ENCODE results near the gene EXOSC10. TPM values are rescaled to one million over a fixed set of nuclear protein-coding genes. Genes with fewer than 3 reads are reported as not detected.
"Not testable (repeated sequence)": the region's sequence is repeated elsewhere in the genome, so short reads cannot be mapped to it uniquely, and the experiment has no call there.

Gene EXOSC10
- total RNA-seq, 3 donors from 2014 or later: 47.1 to 52.9 (median 50.7) TPM

DNA sequence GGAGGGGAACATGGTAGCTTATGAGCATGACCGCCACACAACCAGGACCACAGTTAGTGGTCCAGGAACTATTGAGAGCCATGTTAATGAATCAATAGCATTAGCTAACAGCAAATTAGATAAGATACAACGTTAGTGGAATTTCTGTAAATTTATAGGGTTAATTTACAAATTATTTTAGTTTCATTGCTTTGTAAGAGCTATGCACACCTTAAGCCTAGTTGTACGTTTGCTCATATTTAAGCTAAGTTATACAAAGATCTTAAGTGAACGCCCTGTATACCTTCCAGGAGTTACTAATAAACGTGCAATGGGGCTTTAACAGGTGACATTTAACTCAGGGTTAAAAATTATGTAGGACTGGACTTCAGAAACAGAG, 749 bp downstream of the EXOSC10 start:
- intact Hi-C loops (cut with DNase I, micrococcal nuclease): no loop called here
- Histone ChIP-seq H3K4me3 (peak overlapping the region; percentile 100), H3K9me3 (no peaks in the 10 kb centered on the region), H3K36me3 (ENCODE audit: low read depth) (peaks cover 18% of the 10 kb centered on the region), H3K4me1 (ENCODE audit: low read depth) (peaks cover 10% of the 10 kb centered on the region)
- no peak for TF ChIP-seq CTCF (IDR thresholded peaks at IDR 0.05)
- DNase-seq (no peak), ATAC-seq (no peak)

GRCh38 chr1:11083784-11084183, 15.9 kb downstream of the EXOSC10 start:
- ATAC-seq; H3K4me3 ChIP-seq; H3K4me1 ChIP-seq (ENCODE audit: low read depth); H3K9me3 ChIP-seq; intact Hi-C loops (cut with DNase I, micrococcal nuclease); DNase-seq: not testable (repeated sequence)
- H3K36me3 ChIP-seq (ENCODE audit: low read depth): peaks cover 10% of the 10 kb centered on the region

GRCh38 chr1:11080931-11081330, 18.7 kb downstream of the EXOSC10 start:
- DNase-seq (no peak), ATAC-seq (no peak)
- H3K4me1 ChIP-seq (ENCODE audit: low read depth): no peaks in the 10 kb centered on the region
- peaks cover 10% of the 10 kb centered on the region for H3K36me3 ChIP-seq (ENCODE audit: low read depth)
- no peak for TF ChIP-seq CTCF (IDR thresholded peaks at IDR 0.05)
- intact Hi-C loops (cut with DNase I, micrococcal nuclease): no loop called here
- H3K4me3 ChIP-seq: no peak overlapping the region
- no peaks in the 10 kb centered on the region for H3K9me3 ChIP-seq

DNA sequence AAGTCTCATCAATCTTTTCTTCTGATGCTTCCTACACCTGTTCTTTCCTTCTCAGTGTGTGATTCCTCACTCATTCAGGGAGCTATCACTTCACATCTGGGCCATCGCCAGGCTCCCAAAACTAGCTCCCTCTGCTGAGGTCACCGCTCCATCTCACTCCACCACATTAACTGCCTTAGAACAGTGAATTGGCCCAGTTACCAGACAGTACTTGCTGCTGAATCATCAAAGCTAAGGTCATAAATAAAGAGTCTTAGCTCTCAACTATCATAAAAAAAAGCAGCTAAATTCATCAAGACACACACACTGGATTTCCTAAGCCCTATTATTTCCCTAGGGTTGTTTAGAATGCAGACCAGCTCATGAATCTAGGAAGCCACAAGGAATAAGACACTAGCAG, 21.0 kb downstream of the EXOSC10 start:
- intact Hi-C loops (cut with DNase I, micrococcal nuclease): no loop called here
- H3K9me3 ChIP-seq: no peaks in the 10 kb centered on the region
- no peak overlapping the region for H3K4me3 ChIP-seq
- ATAC-seq (no peak), DNase-seq (no peak)
- H3K4me1 ChIP-seq (ENCODE audit: low read depth): no peaks in the 10 kb centered on the region
- no peak for TF ChIP-seq CTCF (IDR thresholded peaks at IDR 0.05)
- H3K36me3 ChIP-seq (ENCODE audit: low read depth): peaks cover 10% of the 10 kb centered on the region

DNA sequence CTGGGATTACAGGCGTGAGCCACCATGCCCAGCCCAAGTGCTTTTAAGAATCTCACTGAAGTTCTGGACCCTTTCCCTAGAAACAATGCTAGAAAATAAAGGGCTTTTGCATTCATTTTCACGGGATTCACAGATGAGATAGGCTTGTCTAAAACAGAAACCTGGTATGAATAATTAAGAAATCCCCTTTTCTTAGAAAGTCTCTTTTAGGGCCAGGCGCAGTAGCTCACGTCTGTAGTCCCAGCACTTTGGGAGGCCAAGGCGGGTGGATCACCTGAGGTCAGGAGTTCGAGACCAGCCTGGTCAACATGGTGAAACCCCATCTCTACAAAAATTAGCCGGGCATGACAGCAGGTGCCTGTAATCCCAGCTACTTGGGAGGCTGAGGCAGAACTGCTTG, 26.3 kb downstream of the EXOSC10 start:
- H3K36me3 ChIP-seq (ENCODE audit: low read depth); ATAC-seq; H3K4me1 ChIP-seq (ENCODE audit: low read depth); DNase-seq; H3K9me3 ChIP-seq; H3K4me3 ChIP-seq; intact Hi-C loops (cut with DNase I, micrococcal nuclease): not testable (repeated sequence)

DNA sequence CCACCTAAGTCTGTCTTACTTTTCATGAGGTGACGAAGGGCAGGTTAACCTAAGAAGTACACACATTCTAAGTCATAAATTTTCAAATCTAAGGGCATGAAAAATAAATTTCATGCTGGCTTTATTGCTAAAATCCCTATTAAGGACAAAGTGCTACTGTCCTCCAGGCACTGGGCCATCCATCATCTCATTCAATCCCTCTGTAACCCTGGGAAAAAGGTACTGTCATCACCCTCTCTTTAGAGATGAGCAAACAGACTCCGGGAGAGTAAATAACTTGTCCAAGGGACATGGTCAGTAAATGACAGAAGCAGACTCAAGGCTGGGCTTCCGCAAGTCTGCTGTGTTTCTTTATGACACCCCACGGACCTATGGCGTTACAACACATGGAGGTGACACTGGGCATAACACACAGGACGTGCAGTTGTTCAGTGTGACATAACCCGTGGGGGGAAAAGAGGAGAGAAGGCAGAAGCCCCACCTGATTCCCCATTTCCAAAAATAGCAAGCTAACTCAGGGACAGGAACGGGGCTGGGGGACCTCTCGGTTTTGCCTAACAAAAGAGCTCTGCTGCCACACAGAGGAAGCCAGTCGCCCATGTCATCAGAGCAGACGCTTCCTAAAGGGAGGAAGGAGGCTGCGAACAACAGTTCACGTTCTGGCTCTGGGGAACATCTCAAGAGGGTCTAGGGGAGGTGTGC, 27.3 kb downstream of the EXOSC10 start:
- no peak for DNase-seq
- Histone ChIP-seq H3K4me3 (no peak overlapping the region), H3K36me3 (ENCODE audit: low read depth) (peaks cover 8% of the 10 kb centered on the region), H3K9me3 (no peaks in the 10 kb centered on the region), H3K4me1 (ENCODE audit: low read depth) (peaks cover 6% of the 10 kb centered on the region)
- intact Hi-C loops (cut with DNase I, micrococcal nuclease): no loop called here
- no peak for TF ChIP-seq CTCF (IDR thresholded peaks at IDR 0.05)
- peak; percentile 44 for ATAC-seq

All from mucosa of descending colon (tissue), 3 donors.